GM18507 (cell line): ENCODE data around the gene MGMT.
A peak's percentile ranks its signal among the peaks of the same experiment; 100 is the strongest.

Source experiments
- DNase-seq: peaks from one replicate; pipeline ENCODE4 v3.0.0; 2011; ENCODE audit warnings: low read depth; ENCODE audit not compliant: insufficient read length; ENCODE audit errors: extremely low spot score
- FAIRE-seq: peaks from 2 replicates; lab custom pipeline; 2011; peaks lifted over from hg19 to GRCh38; lab: Jason Lieb, UNC

Gene MGMT

GRCh38 chr10:129483430-129484010, 16.5 kb downstream of the MGMT start:
- DNase-seq (no peak), FAIRE-seq (no peak)

DNA sequence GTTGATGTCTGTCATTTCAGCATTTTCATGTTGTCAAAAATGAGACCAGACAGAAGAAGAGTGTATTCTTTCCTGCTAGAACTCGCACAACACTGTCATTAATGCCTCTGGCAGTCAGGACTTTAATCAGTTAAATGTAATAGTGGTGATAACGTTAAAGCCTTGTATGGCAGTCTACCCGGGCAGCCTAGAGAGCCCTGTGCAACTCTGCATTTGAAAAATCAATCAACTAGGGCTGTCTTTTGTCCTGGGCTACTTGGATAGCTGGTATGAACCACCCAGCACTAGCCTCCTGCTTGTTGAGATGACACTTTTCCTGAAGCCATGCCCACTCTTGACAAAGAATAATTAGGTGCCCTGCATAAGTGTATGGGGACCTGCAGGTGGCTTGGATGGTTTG, 19.8 kb downstream of the MGMT start:
- no peak for DNase-seq
- no peak for FAIRE-seq

DNA sequence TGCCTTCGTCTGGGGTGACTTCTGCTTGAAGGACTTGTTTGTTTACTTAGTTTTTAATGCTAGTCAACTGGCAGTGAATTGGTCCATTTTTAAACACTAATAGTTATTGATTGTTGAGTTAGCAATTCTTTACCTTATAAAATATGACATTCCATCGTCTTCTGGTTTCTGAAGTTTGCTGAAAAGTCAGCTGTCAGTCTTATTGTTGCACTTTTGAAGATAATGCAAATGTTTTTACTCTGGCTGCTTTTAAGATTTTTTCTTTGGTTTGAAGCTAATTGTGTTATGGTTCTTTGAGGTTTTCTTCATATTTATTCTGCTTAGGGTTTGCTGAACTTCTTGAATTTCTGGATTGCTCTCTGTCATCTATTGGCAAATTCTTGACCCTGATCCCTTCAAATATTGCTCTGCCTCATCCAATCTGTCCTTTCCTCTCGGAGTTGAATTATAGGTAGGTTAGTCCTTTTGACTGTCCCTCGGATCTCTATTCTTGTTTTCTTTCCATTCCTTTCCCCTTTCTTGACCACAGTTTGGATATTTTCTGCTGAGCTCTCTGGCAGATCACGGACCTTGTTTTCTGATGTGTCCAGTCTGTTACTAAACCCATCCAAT, 24.2 kb downstream of the MGMT start:
- no peak for DNase-seq
- no peak for FAIRE-seq

DNA sequence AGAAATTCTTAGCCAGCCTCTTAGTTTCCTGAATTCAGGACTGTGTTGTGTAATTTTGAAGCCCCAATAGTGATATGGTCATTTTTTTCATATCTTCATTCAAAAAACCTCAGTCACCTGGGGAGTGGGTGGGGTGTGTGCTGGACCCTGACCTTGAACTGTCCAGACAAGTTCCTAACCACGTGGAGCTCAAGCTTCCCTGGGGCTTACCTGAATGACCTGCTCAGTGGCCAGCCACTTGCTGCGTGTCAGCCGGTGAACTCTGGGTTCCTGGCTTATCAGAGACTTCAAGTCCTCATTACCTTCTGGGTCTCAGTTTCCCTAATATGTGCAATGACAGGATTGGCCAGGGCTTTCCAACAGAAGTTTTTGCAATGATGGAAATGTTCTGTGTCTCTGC, 27.1 kb downstream of the MGMT start:
- FAIRE-seq (no peak), DNase-seq (no peak)

DNA sequence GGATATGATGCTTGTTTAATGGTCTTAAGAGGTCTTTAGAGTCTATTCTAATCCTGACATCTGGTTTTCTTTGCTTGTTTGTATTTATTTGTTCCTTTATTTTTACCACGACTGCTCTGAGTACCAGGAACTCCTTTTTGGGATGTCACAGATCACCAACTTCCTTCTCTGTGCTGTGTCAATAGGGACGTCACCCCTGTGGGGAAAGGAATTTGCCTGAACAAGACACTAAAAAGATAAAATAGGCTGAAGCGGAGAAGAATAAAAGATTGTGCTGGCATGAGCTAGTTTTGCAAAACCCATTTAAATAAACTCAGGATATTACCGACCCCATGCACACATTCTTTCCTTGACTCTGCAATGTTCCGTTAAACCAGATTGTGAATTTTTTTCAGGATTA, 27.7 kb downstream of the MGMT start:
- FAIRE-seq: no peak
- DNase-seq: no peak

DNA sequence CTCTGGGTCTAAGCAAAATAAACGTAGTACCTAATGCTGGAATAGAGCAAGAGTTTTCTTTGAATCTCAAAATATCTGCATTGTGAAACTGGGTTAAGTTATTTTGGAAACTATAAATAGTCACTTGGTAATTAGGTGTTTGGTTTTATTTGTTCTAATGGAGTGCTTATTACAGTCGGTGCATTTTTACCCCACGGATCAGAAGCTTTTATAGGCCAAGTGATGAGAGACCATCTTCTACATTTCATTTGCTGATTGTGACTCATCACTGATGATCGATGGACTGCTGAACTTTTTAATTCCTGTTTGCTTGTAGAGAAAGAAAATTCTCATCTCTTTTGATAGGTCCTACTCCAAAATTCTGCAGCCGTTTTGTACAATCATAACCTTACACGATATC, 28.2 kb downstream of the MGMT start:
- DNase-seq: no peak
- FAIRE-seq: no peak

GRCh38 chr10:129495698-129496097, 28.7 kb downstream of the MGMT start:
- DNase-seq: no peak
- FAIRE-seq: no peak

- FAIRE-seq: no peak
- DNase-seq: no peak
These were observed 30.0 kb downstream of the MGMT start for GRCh38 chr10:129497013-129497412.

DNA sequence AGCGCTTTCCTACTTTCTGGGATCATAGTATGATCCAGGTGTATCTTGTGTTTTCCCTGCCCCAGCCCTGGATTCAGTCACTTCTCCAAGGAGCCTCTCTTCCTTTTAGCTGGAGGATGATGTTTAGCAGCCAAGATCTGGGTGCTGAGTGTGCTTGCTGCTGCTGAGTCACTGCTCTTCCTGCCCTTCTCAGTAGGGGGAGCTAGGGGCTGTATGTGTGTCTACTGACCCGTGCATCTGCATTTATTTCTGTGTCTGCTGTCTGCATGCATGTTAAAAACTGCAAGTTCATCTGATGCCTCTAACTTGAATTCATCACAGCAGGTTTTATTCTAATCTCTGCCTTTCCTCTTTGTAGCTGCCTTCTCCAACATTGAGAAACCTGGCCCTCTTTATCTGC, 31.6 kb downstream of the MGMT start:
- FAIRE-seq (no peak), DNase-seq (no peak)

DNA sequence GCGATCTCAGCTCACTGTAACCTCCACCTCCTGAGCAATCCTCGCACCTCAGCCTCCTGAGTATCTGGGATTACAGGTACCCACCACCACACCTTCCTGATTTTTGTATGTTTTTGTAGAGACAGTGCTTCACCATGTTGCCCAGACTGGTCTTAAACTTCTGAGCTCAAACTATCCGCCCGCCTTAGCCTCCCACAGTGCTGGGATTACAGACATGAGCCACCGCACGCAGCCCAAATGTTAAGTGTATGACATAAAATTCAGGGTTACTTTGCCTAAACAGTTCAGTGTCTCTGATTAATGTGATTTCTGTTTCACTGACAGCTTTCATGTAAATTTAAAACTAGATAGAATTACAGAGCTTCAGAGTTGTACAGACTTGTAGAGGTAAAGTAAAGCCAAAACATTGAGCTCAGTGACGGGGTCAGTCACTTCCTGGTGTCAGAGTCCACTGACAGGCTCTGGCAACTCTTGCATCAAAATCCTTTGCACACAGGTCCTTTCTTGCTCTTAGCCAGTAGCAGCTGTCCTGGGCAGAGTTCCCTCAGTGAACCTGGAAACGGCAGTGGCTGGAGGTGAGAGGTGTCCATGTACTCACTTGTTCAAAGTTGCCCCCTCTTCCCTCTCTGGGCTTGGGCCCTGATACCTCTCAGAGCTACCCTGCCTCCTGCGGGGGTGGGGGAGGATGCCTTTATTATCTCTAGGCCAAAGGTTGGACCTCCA, 33.7 kb downstream of the MGMT start:
- DNase-seq (no peak), FAIRE-seq (no peak)

GRCh38 chr10:129501652-129502436, 34.8 kb downstream of the MGMT start:
- DNase-seq: peak; percentile 15
- peak; percentile 84 for FAIRE-seq

DNA sequence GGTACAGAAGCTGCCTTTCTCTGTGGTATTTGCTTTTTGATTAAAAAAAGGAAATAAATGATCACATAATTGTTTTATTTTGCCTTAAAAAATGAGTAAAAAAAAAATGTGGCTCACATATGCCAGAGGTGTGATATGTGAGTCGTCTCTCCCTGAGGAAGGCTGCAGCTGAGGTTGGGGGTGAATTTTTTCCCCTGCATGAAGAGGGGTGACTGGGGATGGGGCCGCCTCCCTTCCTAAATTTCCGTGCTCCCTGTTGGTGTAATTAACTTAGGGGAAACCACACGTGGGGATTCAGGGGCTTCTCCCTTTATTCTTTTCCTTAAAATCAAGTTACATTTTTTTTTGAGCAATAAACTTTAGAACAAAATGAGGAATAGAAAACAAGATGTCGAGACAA, 35.4 kb downstream of the MGMT start:
- DNase-seq (no peak), FAIRE-seq (no peak)

GRCh38 chr10:129505500-129506075, 38.5 kb downstream of the MGMT start:
- DNase-seq: no peak
- no peak for FAIRE-seq

DNA sequence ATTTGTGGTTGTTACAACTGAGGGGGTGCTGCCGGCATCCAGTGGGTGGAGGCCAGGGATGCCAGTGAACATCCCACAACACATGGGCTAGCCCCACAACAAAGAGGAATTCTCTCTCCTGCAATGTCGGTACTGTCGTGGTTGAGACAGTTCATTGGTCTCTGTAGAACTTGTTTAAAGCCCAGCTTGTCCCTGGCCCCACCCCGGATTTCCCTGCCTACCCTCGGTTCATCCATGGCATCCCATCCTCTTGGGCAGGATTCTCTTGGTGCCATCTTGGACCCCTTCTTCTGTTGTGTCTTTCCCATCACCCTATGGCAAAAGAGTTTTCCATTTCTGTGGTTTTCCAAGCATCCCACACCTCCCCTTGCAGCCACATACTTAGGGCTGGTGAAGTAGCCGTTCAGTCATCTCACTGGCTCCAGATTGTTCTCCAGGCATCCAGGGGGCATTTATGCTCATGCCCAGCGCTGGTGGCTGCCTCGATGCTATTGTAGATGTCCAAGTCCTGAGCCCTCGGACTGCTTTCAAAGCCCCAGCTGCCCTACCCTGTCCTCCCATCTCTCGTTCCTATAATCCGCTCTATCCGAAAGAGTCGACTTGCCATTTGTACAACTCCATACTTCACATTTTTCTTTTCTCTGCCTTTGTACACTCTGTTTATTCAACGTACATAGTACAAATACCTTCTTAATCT, 39.2 kb downstream of the MGMT start:
- DNase-seq (no peak), FAIRE-seq (no peak)

DNA sequence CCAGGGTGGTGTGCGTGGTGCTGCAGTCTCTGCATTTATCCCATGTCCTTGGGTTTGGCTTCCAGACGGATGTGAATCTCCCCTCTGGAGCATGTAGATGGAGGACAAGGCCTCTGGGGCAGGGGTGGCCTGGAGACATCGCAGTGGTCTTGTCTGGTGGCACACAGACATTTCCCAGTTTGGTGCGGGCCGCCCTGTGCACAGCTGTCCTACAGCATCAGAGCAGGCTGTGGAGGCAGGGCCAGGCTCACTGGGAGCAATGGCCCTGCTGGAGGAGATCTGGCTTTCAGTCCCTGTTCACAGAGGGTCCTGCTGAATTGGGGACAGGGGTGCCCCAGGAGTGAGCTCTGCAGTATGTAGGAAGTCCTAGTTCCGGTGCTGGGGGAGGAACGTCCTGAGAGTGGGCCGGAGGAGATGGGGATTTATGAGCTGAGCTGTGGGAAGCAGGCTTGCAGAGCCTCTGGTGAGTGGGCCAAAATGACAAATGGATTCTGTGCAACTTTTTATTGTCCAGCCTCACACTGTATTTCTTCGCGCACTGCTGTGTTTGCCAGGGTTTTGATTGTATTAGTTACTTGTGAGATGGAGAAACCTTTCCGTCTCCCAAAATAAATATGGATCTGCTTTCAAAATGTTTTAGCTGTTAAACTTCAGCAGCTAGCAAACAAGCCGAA, 40.3 kb downstream of the MGMT start:
- no peak for FAIRE-seq
- no peak for DNase-seq

GRCh38 chr10:129509155-129509554, 42.1 kb downstream of the MGMT start:
- DNase-seq (no peak), FAIRE-seq (no peak)

DNA sequence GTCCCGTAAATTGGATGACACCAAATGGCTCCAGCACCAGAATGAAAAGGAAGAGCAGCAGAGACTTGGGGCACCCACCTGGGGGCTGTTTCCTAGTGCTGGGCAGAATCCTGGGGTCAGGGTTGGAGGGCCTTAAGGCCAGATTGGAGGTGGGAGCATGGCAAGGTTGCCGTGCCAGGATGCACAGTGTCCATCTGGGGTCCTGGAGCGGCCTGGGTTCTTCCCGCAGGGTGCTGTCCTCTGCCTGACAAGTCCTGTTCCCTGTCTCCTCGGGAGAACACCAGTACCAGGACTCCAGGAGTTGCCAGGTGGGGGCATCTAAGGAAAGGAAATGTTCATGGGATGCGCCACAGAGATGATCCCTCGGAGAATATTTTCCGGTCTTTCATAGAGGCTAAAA, 42.8 kb downstream of the MGMT start:
- no peak for FAIRE-seq
- DNase-seq: no peak

DNA sequence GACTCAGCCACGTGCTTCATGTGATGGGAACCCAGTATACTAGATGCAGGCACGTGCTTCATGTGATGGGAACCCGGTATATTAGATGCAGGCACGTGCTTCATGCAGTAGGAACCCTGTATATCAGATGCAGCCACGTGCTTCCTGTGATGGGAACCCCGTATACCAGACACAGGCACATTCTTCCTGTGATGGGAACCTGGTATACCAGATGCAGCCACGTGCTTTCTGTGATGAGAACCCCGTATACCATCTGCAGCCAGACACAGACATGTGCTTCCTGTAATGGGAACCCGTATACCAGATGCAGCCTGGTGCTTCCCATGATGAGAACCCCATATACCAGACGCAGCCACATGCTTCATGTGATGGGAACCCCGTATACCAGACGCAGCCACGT, 44.0 kb downstream of the MGMT start:
- DNase-seq (no peak), FAIRE-seq (no peak)

DNA sequence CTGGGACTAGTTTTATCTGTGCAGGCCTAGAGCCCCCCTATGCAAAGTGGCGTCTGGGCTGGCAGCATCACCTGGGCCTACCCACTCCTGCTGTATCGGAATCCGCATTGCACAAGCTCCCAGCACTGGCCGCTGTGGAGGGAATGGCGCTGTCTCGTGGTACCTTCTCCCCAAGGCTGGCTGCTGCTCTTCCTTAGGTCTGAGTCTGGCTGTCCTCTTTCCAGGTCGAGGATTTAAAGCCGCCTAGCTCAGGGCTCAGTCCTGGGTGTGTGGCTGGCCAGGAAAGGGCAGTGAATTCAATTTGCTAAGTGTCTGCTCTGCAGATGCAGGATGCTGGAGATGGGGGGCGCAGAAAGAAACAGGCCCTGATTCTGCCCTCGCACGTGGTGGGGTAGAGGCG, 44.7 kb downstream of the MGMT start:
- FAIRE-seq (no peak), DNase-seq (no peak)
